ENCODE results near the gene MED13.
A peak's percentile ranks its signal among the peaks of the same experiment; 100 is the strongest.

MED13 gene, protein sequence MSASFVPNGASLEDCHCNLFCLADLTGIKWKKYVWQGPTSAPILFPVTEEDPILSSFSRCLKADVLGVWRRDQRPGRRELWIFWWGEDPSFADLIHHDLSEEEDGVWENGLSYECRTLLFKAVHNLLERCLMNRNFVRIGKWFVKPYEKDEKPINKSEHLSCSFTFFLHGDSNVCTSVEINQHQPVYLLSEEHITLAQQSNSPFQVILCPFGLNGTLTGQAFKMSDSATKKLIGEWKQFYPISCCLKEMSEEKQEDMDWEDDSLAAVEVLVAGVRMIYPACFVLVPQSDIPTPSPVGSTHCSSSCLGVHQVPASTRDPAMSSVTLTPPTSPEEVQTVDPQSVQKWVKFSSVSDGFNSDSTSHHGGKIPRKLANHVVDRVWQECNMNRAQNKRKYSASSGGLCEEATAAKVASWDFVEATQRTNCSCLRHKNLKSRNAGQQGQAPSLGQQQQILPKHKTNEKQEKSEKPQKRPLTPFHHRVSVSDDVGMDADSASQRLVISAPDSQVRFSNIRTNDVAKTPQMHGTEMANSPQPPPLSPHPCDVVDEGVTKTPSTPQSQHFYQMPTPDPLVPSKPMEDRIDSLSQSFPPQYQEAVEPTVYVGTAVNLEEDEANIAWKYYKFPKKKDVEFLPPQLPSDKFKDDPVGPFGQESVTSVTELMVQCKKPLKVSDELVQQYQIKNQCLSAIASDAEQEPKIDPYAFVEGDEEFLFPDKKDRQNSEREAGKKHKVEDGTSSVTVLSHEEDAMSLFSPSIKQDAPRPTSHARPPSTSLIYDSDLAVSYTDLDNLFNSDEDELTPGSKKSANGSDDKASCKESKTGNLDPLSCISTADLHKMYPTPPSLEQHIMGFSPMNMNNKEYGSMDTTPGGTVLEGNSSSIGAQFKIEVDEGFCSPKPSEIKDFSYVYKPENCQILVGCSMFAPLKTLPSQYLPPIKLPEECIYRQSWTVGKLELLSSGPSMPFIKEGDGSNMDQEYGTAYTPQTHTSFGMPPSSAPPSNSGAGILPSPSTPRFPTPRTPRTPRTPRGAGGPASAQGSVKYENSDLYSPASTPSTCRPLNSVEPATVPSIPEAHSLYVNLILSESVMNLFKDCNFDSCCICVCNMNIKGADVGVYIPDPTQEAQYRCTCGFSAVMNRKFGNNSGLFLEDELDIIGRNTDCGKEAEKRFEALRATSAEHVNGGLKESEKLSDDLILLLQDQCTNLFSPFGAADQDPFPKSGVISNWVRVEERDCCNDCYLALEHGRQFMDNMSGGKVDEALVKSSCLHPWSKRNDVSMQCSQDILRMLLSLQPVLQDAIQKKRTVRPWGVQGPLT (N-terminal part only)

DNA sequence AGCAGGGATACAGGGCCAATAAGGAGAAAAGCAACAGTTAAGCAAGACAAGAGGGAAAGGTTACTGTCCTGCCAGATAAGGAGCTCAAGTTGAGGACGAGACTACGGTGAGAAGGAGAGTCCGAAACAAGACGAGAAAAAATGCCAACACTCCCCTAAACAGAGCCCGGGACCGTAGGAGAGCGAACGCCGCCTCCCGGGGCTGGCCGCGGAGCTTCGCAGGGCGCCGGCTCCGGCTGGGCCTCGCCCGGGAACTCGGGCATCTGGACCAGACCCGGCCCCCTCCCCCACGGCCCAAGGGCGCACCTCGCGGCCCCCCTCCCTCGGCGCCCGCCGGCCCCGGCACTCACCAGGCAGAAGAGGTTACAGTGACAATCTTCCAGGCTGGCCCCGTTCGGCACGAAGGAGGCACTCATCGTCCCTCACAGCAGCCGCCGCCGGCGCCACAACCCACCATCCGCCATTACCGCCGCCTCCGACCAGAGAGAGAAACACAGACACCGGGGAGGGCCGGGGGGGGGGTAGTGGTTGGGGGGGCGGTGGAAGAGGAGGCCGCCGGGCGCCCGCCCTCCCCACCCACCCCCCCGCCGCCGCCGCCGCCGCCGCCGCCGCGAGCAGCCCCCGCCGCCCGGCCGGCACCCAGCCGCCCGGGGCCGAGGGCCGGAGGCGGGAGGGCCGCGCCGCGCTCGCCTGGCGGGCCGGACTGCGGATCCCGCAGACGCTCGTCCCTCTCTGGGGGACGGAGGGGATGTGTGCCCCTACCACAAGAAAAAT, at the start of gene MED13:
TSS of gene MED13 (minus strand) at position 488 of the 773 bp plus-strand sequence. CDS start at position 415, 73 bp downstream.
- no peaks in the 10 kb centered on the region for H3K9me3 Mint-ChIP-seq
- peak within 1 kb of the TSS; percentile 97 for H3K4me3 Mint-ChIP-seq
- peak within 1 kb of the TSS; percentile 98 for H3K27ac Mint-ChIP-seq
- H3K36me3 Mint-ChIP-seq (ENCODE audit: low read depth): peaks cover 22% of the 10 kb centered on the region
- H3K4me1 Mint-ChIP-seq (ENCODE audit: low read depth): peaks cover 27% of the 10 kb centered on the region
- H3K27me3 Mint-ChIP-seq (ENCODE audit: low read depth): no peaks in the 10 kb centered on the region

DNA sequence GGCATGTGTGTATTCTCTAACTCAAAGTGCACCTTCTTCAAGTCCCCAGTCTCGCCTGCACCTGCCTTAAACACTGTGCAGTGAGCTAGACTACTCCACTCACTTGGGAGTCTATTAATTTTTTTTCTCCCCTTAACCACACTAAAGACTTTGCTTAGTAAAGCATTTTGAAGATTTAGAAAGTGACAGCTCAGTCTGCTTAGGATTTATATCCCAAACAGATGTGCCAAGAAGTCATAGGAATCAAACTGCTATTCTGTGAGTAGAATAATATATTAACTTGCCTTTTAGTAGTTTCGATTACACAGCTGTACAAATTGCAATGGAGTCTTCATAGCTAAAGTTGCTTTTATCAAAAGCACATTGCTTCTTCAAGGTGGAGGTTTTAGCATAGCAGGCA, 47.2 kb upstream of the MED13 start:
- Mint-ChIP-seq H3K4me1 (ENCODE audit: low read depth) (no peaks in the 10 kb centered on the region), H3K27ac (no peak overlapping the region), H3K36me3 (ENCODE audit: low read depth) (no peaks in the 10 kb centered on the region)

DNA sequence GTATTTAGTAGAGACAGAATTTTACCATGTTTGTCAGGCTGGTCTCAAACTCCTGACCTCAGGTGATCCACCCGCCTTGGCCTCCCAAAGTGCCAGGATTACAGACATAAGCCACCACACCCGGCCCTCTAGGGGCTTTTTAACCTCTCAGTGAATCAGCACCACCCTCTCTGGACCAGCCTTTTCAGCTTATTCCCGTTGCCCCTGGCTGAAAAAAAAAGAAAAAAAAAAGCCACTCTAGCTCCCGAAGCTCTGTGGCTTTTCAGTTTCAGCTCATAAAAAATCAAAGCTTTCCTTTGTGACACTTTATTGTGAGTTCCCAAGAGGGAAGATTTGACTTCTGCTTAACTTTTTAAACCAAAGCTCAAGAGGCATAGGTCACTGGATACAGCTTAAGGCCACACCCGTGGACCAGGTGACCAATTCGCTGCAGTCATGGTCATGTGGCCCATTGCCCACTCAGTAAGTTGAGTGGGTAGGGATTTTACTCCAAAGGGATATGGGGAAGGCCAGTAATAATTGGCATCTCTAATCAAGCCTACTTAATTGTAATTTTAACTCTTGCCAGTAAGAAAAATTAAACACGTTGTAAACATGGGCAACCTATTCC, 46.6 kb upstream of the MED13 start:
- Mint-ChIP-seq H3K36me3 (ENCODE audit: low read depth) (no peaks in the 10 kb centered on the region), H3K27ac (no peak overlapping the region), H3K4me3 (no peak overlapping the region), H3K27me3 (ENCODE audit: low read depth) (peaks cover 4% of the 10 kb centered on the region), H3K4me1 (ENCODE audit: low read depth) (no peaks in the 10 kb centered on the region), H3K9me3 (no peaks in the 10 kb centered on the region)

More for the DNA sequence above, 47.2 kb upstream of the MED13 start:
- H3K9me3 Mint-ChIP-seq: no peaks in the 10 kb centered on the region
- no peak overlapping the region for H3K4me3 Mint-ChIP-seq
- peaks cover 4% of the 10 kb centered on the region for H3K27me3 Mint-ChIP-seq (ENCODE audit: low read depth)

DNA sequence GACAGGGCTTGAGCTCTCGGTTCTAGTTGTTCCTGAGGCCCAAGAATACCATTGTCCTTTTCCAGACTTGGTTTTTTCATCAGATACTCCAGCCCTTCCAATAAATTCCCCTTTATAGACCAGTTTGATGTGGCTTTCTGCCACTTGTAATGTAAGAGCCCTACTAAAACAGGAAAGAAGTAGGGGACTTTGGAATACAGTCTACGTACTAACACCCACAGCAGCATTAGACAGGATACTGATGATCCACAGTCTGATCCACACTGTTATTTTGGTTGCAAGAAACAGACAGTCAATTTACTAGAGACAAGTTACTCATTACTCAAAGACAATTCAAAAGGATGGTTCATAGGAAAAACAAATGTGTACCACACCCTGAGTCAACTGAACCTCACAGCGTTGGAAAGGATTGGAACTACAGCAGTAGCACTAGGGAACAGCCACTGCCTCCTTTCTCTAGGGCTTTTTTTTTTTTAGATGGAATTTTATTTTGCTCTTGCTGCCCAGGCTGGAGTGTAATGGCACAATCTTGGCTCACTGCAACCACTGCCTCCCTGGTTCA, 45.9 kb upstream of the MED13 start:
- Mint-ChIP-seq H3K27me3 (ENCODE audit: low read depth) (peaks cover 4% of the 10 kb centered on the region), H3K4me1 (ENCODE audit: low read depth) (no peaks in the 10 kb centered on the region), H3K27ac (no peak overlapping the region), H3K36me3 (ENCODE audit: low read depth) (no peaks in the 10 kb centered on the region), H3K4me3 (no peak overlapping the region), H3K9me3 (no peaks in the 10 kb centered on the region)

DNA sequence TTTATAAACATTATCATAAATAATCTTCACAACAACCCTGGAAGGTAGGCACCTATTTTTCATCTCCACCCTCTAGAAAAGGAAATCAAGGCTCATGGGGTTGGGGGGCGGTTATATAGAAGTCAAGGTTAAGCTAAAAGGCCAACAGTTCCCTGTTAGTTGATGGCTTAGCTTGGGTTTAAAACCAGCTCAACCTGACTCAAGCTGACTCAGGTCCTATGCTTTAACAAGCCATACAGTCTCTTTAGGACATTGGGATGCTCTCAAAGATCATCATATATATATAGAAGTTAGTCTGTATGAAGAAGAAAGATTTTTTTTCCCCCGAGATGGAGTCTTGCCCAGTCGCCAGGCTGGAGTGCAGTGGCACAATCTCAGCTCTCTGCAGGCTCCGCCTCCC, 44.8 kb upstream of the MED13 start:
- Mint-ChIP-seq H3K9me3 (no peaks in the 10 kb centered on the region), H3K27ac (no peak overlapping the region), H3K36me3 (ENCODE audit: low read depth) (no peaks in the 10 kb centered on the region), H3K27me3 (ENCODE audit: low read depth) (peaks cover 4% of the 10 kb centered on the region), H3K4me3 (no peak overlapping the region), H3K4me1 (ENCODE audit: low read depth) (no peaks in the 10 kb centered on the region)

DNA sequence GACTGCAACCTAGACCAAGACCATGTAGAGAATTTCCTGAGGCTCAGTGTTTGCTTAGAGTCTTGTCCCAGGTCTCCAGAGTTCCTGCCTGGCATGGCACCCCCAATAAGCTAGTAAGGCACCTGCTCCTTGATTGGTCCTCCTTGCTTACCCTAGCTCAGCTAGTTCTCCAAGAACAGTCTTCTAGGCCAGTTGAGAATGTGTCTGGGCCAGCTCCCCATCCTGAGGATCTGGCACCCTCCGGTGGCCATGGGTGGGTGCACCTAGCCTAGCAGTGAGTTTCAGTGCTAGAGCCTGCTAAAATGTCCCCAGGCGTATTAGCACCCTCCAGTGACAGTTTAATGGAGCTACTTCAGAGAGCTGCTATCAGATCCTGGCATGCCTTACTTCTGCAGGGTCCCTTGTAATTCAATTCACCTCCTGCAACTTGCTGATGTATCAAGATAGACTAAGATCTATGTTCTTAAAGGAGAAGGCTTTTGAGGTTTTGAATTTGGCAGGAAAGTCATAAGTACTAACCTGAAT, 44.4 kb upstream of the MED13 start:
- no peaks in the 10 kb centered on the region for H3K36me3 Mint-ChIP-seq (ENCODE audit: low read depth)
- H3K4me3 Mint-ChIP-seq: no peak overlapping the region
- no peaks in the 10 kb centered on the region for H3K9me3 Mint-ChIP-seq
- H3K27me3 Mint-ChIP-seq (ENCODE audit: low read depth): peaks cover 4% of the 10 kb centered on the region
- no peak overlapping the region for H3K27ac Mint-ChIP-seq
- H3K4me1 Mint-ChIP-seq (ENCODE audit: low read depth): no peaks in the 10 kb centered on the region

DNA sequence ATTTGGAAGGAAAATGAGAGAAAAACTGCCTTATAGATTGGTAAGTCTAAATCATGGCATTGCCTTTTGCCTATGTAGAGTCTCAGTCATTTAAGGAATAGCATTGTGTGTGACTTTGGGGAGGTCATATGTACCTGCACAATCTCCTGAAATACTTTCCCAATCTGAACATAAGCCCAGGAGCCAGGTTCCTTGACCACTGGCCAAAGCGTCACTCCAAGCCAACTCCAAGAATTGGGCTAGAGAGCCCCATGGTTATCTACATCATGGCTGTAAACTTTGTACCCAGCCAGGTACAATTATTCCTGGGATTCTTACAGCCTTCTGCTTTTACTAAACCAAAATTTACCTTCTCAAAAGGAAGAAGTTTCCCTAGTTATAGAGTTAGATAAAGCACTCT, 40.8 kb upstream of the MED13 start:
- Mint-ChIP-seq H3K4me3 (no peak overlapping the region), H3K4me1 (ENCODE audit: low read depth) (no peaks in the 10 kb centered on the region), H3K36me3 (ENCODE audit: low read depth) (no peaks in the 10 kb centered on the region), H3K27ac (no peak overlapping the region), H3K9me3 (no peaks in the 10 kb centered on the region), H3K27me3 (ENCODE audit: low read depth) (no peaks in the 10 kb centered on the region)

DNA sequence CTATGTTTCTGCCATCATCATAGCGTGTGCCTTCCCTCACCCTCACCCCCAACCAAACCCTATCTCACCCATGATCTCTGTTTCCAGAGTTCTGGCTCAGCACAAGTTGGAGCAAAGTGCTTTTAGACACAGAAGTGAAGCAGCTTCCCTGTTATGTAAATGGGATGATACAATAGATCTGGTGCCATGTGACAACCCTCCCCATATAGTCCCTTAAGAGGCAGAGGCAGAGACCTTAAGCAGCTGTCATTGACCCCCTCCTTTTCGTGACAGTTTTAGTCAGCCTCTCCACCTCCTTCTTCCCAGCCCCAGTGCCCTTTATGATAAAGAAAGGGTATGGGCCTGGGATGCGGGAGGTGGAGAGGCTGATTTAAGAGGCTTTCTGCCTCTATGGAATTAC, 40.3 kb upstream of the MED13 start:
- H3K27me3 Mint-ChIP-seq (ENCODE audit: low read depth): no peaks in the 10 kb centered on the region
- H3K9me3 Mint-ChIP-seq: no peaks in the 10 kb centered on the region
- no peak overlapping the region for H3K4me3 Mint-ChIP-seq
- H3K4me1 Mint-ChIP-seq (ENCODE audit: low read depth): no peaks in the 10 kb centered on the region
- H3K36me3 Mint-ChIP-seq (ENCODE audit: low read depth): no peaks in the 10 kb centered on the region
- no peak overlapping the region for H3K27ac Mint-ChIP-seq

DNA sequence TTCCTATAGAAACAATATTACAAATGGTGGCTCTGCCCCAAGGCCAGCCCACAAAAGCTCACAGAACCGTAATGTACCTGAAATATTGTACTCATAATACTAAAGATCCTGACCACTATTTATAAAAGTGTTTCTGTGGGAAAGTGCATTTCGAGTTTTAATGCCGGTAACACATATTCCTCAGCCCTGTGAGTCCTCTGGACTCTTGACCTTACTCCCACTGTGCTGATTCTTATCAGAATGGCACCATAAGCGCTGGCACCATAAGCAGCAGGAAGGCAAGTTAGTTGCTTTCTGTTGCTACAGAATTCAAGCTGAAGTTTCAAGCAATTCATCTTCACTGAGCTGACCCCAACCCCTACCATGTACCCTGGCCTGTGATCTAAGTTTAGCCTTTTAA, 36.4 kb upstream of the MED13 start:
- Mint-ChIP-seq H3K36me3 (ENCODE audit: low read depth) (no peaks in the 10 kb centered on the region), H3K4me1 (ENCODE audit: low read depth) (peaks cover 9% of the 10 kb centered on the region), H3K9me3 (no peaks in the 10 kb centered on the region), H3K4me3 (no peak overlapping the region), H3K27me3 (ENCODE audit: low read depth) (no peaks in the 10 kb centered on the region), H3K27ac (no peak overlapping the region)

DNA sequence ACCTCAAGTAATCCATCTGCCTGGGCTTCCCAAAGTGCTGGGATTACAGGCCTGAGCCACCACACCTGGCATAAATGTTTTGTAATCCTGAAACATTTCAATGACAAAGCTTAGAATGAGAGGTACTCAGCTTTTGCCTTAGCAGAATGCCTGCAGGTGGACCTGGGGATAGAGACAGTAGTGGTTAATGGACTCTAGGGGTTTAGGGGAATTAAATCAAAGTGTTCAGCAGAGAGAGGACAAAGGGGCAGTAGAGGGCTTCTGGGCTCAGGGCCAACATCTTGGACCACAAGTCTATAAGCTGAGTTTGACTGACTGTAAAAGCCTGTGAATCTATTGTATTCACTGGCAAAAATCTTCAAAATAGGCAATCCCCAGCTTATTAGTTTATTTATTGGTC, 36.0 kb upstream of the MED13 start:
- Mint-ChIP-seq H3K4me1 (ENCODE audit: low read depth) (peaks cover 9% of the 10 kb centered on the region), H3K27ac (no peak overlapping the region), H3K36me3 (ENCODE audit: low read depth) (no peaks in the 10 kb centered on the region), H3K4me3 (no peak overlapping the region), H3K27me3 (ENCODE audit: low read depth) (no peaks in the 10 kb centered on the region), H3K9me3 (no peaks in the 10 kb centered on the region)

DNA sequence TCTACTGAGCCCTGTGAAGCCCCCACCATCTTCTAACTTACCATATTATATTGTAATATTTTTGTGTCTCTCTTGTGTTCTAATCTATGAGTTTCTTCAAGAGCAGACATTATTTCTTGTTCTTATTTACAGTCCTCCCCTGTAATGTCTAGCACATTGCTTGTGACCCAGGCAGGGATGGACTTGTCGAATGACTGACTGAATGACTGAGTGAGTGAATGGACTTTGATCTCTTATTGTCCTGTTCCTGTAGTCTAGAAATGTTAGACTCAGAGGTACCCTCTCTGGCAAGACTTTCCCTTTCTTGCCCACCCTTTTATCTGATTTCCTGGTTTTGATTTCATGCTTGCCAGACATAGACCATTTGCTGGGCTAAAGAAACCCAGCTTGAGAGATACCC, 35.0 kb upstream of the MED13 start:
- Mint-ChIP-seq H3K4me3 (no peak overlapping the region), H3K9me3 (no peaks in the 10 kb centered on the region), H3K4me1 (ENCODE audit: low read depth) (peaks cover 9% of the 10 kb centered on the region), H3K27ac (no peak overlapping the region), H3K27me3 (ENCODE audit: low read depth) (no peaks in the 10 kb centered on the region), H3K36me3 (ENCODE audit: low read depth) (no peaks in the 10 kb centered on the region)

DNA sequence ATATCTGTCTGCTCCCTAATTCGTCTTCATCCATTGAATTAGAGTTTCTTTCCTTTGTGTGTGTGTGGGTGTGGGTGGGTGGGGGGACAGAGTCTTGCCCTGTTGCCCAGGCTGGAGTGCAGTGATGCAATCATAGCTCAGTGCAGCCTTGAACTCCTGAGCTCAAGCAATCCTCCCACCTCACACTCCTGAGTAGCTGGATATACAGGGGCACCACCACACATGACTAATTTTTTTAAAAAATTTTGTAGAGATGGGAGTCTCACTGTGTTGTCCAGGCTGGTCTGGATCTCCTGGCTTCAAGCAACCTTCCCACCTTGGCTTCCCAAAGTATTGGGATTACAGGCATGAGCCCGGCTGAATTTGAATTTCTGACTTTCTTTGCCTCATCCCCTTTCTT, 34.5 kb upstream of the MED13 start:
- Mint-ChIP-seq H3K27me3 (ENCODE audit: low read depth) (no peaks in the 10 kb centered on the region), H3K27ac (no peak overlapping the region), H3K4me3 (no peak overlapping the region), H3K36me3 (ENCODE audit: low read depth) (no peaks in the 10 kb centered on the region), H3K4me1 (ENCODE audit: low read depth) (peaks cover 9% of the 10 kb centered on the region), H3K9me3 (no peaks in the 10 kb centered on the region)

DNA sequence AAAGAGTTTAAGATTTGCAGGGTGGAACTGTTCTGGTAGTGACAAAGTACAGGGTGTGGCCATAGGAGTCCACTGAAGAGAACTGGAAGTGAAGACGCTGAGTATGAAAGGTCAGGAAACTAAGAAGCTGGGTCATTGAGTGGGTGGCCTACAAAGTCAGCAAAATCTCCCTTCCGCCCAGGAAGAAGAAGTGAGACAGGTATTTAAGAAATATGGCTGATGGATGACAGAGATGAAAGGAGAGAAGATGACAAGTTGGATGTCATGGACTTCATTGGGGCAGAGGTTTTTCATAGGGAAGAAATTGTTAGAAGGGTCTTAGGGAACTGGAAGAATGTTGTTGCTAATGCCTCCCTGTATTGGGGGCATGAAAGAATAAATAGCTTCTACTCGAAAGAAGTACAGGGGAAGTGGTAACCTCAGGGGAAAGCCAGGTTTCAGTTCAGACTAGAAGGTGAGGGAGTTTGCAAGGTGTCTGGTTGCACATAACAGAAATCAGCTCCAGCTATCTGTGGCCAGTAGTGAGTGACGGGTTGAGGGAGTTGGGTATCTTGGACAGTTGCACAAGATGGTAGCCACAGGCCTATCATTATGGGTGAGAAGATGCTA, 33.6 kb upstream of the MED13 start:
- Mint-ChIP-seq H3K4me3 (no peak overlapping the region), H3K36me3 (ENCODE audit: low read depth) (no peaks in the 10 kb centered on the region), H3K9me3 (no peaks in the 10 kb centered on the region), H3K27me3 (ENCODE audit: low read depth) (no peaks in the 10 kb centered on the region), H3K4me1 (ENCODE audit: low read depth) (peaks cover 9% of the 10 kb centered on the region), H3K27ac (peak overlapping the region; percentile 24)

All from T-helper 1 cell treated with Interleukin-12 subunit alpha and Interleukin-12 subunit beta and Interleukin-4 antibody, amounts not matched to agents 30 μg/mL and 1 μg/mL, for 36 hours (primary cell).